H54 (cell line): ENCODE measurements around the gene HMGXB3.

ENCODE experiments used
- DNase-seq: peaks from one replicate; pipeline ENCODE4 v3.0.0; 2011; ENCODE audit warnings: low spot score, mixed read lengths; ENCODE audit not compliant: insufficient read length
- FAIRE-seq: peaks from 3 replicates; lab custom pipeline; 2011; peaks lifted over from hg19 to GRCh38; lab: Jason Lieb, UNC
- POLR2A ChIP-seq: IDR thresholded peaks from 2 replicates; pipeline ENCODE4 v1.6.1; 2011; ENCODE audit warnings: low read depth, mild to moderate bottlenecking, low read length

Gene HMGXB3, protein sequence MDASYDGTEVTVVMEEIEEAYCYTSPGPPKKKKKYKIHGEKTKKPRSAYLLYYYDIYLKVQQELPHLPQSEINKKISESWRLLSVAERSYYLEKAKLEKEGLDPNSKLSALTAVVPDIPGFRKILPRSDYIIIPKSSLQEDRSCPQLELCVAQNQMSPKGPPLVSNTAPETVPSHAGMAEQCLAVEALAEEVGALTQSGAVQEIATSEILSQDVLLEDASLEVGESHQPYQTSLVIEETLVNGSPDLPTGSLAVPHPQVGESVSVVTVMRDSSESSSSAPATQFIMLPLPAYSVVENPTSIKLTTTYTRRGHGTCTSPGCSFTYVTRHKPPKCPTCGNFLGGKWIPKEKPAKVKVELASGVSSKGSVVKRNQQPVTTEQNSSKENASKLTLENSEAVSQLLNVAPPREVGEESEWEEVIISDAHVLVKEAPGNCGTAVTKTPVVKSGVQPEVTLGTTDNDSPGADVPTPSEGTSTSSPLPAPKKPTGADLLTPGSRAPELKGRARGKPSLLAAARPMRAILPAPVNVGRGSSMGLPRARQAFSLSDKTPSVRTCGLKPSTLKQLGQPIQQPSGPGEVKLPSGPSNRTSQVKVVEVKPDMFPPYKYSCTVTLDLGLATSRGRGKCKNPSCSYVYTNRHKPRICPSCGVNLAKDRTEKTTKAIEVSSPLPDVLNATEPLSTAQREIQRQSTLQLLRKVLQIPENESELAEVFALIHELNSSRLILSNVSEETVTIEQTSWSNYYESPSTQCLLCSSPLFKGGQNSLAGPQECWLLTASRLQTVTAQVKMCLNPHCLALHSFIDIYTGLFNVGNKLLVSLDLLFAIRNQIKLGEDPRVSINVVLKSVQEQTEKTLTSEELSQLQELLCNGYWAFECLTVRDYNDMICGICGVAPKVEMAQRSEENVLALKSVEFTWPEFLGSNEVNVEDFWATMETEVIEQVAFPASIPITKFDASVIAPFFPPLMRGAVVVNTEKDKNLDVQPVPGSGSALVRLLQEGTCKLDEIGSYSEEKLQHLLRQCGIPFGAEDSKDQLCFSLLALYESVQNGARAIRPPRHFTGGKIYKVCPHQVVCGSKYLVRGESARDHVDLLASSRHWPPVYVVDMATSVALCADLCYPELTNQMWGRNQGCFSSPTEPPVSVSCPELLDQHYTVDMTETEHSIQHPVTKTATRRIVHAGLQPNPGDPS (N-terminal part only)

GRCh38 chr5:150000256-150000989, at the start of gene HMGXB3, which contains the start of gene TIGD6:
TSS of gene HMGXB3 (plus strand) at chr5:150000739. CDS start at chr5:150004853, 4,114 bp downstream.
TSS of gene TIGD6 (minus strand) at chr5:150000654. CDS start at chr5:149996348, 4,306 bp downstream.
- FAIRE-seq: no peak
- TF ChIP-seq POLR2A: peak; percentile 96
- peak; percentile 86 for DNase-seq

- TF ChIP-seq POLR2A: no peak
- DNase-seq: no peak
- no peak for FAIRE-seq
These were observed 49.3 kb upstream of the HMGXB3 start for GRCh38 chr5:149951138-149951749.

- no peak for DNase-seq
- no peak for FAIRE-seq
- no peak for TF ChIP-seq POLR2A
These were observed 47.0 kb upstream of the HMGXB3 start for GRCh38 chr5:149953436-149954121.

DNA sequence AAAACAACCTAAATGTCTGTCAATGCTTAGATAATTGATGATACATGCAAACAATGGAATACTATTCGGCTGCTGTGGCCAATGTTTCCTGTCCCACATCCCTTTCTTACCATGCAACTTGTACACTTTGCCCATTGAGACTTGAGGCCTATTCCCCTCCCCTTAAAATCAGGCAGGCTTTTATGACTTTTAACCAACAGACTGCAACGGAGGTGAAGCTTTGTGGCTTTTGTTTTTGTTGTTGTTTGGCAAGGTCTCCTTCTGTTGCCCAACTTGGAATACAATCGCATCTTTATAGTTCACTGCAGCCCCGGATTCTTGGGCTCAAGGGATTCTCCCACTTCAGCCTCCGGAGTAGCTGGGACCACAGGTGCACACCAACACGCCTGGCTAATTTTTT, 45.7 kb upstream of the HMGXB3 start:
- FAIRE-seq: no peak
- no peak for TF ChIP-seq POLR2A

GRCh38 chr5:149956685-149957084, 43.9 kb upstream of the HMGXB3 start:
- no peak for DNase-seq
- no peak for TF ChIP-seq POLR2A
- no peak for FAIRE-seq

More for the DNA sequence above, 45.7 kb upstream of the HMGXB3 start:
- no peak for DNase-seq

GRCh38 chr5:149957855-149958254, 42.7 kb upstream of the HMGXB3 start:
- DNase-seq: no peak
- no peak for FAIRE-seq
- no peak for TF ChIP-seq POLR2A

DNA sequence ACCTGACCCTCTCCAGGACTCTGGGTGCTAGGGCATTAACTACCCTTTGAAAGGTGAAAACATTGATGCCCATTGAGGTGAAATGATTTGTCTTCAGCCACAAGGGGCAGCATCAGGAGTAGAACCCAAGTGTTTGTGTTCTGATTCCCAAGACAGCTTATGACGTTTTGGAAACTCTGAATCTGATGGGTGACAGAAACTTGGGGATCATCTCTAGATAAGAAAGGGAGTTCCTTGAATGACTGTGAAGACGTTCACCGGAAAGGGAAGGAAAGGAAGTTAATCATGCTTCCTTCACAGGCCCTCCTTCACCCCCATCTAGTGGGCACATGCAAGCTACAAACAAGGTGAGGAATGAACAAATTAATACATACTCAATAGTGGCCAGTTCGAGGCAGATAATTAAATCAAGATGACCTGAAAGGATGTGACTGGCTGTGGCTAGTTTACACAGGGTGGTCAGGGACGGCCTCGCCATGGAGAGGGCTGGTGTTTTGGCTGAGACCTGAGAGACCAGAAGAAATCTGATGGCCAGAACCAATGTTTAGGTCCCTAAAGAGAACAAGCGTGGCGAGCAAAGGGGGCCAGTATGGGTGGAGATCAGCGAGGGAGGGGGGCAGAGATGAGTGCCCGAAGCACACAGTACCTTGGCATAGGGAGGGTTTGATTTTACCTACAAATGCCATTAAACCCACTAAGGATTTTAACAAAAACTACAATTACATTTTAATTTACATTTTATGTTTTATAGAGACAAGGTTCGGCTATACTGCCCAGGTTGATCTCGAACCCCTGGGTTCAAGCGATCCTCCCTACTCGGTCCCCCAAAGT, 40.9 kb upstream of the HMGXB3 start:
- FAIRE-seq: peak; percentile 38
- no peak for TF ChIP-seq POLR2A
- DNase-seq: no peak

DNA sequence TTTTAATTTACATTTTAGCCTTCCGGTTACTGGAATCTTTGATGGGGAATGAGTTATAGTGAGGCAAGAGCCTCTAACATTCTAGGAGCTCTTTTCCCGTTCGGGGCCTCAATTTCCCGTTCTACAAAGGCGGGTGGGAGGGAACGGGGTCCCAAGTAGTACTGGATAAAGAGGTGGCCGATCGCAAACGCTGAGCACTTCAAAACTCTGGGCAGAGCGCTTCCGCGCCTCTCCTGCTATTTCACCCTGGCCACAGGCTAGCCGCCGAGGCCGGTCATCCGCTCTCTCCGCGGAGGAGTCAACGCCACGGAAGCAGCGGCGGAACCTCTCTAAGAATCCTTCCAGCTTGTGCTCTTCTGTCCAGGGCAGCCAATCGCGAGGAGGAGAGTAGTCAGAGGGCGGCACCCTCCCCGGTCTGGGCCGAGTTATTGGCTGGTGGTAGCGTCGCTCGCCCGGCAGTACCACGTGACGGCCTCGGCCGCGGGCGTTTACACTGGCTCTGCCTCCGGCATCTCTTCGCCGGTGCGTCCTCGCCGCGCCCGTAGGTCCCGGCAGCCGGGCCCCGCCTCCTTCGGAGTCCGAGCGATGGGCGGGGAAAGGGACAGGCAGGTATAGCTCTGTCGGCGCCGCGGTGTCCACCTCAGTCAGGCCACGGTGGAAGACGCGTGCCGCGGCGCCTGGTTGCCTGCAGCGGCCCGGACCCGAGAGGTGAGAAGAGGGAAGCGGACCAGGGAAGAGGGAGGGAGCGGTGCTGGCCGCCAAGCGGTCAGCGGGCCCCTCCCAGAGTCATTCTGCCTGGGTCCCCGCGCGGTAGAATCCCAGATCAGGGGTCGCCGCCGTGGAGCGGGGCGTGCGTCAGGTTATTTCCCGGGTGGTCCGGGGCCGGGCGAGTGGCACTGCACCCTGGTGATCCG, 40.0 kb upstream of the HMGXB3 start, which contains the start of gene SLC26A2:
Gene SLC26A2, plus strand, starts transcription at position 487 of the 914 bp plus-strand sequence. CDS start 16,895 bp downstream, outside the sequence.
- FAIRE-seq (peak; percentile 43), DNase-seq (peak; percentile 91)
- TF ChIP-seq POLR2A: peak; percentile 94

- FAIRE-seq (no peak), DNase-seq (no peak)
- TF ChIP-seq POLR2A: no peak
These were observed 39.3 kb upstream of the HMGXB3 start for GRCh38 chr5:149961186-149961685.

GRCh38 chr5:149961957-149962409, 38.6 kb upstream of the HMGXB3 start:
- FAIRE-seq: no peak
- TF ChIP-seq POLR2A: no peak
- no peak for DNase-seq
